Measurements from ENCODE around the gene SLC22A12.
"Not testable (repeated sequence)": the region's sequence is repeated elsewhere in the genome, so short reads cannot be mapped to it uniquely, and the experiment has no call there.

The SLC22A12 gene

GRCh38 chr11:64590763-64591221, at the start of gene SLC22A12:
SLC22A12 (plus strand) TSS chr11:64591220; CDS start chr11:64591557, 337 bp downstream.
- DNase-seq (ENCODE audit: low spot score), result no peak

GRCh38 chr11:64542172-64543125, 48.6 kb upstream of the SLC22A12 start:
- DNase-seq (ENCODE audit: low spot score), result no peak

GRCh38 chr11:64543818-64544217, 47.2 kb upstream of the SLC22A12 start:
- DNase-seq (ENCODE audit: low spot score), result no peak

GRCh38 chr11:64544616-64545296, 46.3 kb upstream of the SLC22A12 start:
- DNase-seq (ENCODE audit: low spot score), result no peak

- DNase-seq (ENCODE audit: low spot score), result peak; percentile 51
Measured at GRCh38 chr11:64545619-64546018, 45.4 kb upstream of the SLC22A12 start.

GRCh38 chr11:64546176-64546575, 44.8 kb upstream of the SLC22A12 start:
- no peak for DNase-seq (ENCODE audit: low spot score)

- DNase-seq (ENCODE audit: low spot score), result no peak
Measured at GRCh38 chr11:64546600-64546999, 44.4 kb upstream of the SLC22A12 start.

- no peak for DNase-seq (ENCODE audit: low spot score)
Measured at GRCh38 chr11:64549969-64550368, 41.1 kb upstream of the SLC22A12 start.

- peak; percentile 27 for DNase-seq (ENCODE audit: low spot score)
Measured at GRCh38 chr11:64553554-64554201, 37.3 kb upstream of the SLC22A12 start.

- no peak for DNase-seq (ENCODE audit: low spot score)
Measured at GRCh38 chr11:64556044-64556720, 34.8 kb upstream of the SLC22A12 start.

- DNase-seq (ENCODE audit: low spot score), result no peak
Measured at GRCh38 chr11:64556721-64557250, 34.2 kb upstream of the SLC22A12 start.

GRCh38 chr11:64558065-64558745, 32.8 kb upstream of the SLC22A12 start:
- DNase-seq (ENCODE audit: low spot score), result no peak

- DNase-seq (ENCODE audit: low spot score), result no peak
Measured at GRCh38 chr11:64558869-64559268, 32.2 kb upstream of the SLC22A12 start.

- DNase-seq (ENCODE audit: low spot score), result no peak
Measured at GRCh38 chr11:64559351-64560138, 31.5 kb upstream of the SLC22A12 start.

GRCh38 chr11:64560139-64560771, 30.8 kb upstream of the SLC22A12 start:
- no peak for DNase-seq (ENCODE audit: low spot score)

GRCh38 chr11:64560941-64561340, 30.1 kb upstream of the SLC22A12 start:
- DNase-seq (ENCODE audit: low spot score), result no peak

- DNase-seq (ENCODE audit: low spot score), result not testable (repeated sequence)
Measured at GRCh38 chr11:64561429-64561828, 29.6 kb upstream of the SLC22A12 start.

GRCh38 chr11:64561984-64562722, 28.9 kb upstream of the SLC22A12 start:
- no peak for DNase-seq (ENCODE audit: low spot score)

All from SW480 (cell line).